Hepatocyte (in vitro differentiated cells): ENCODE results near the gene PDLIM1. TPM values are rescaled to one million over a fixed set of nuclear protein-coding genes. Genes with fewer than 3 reads are reported as not detected.

Experiments used
- DNase-seq: peaks from one replicate; pipeline ENCODE4 v3.0.0-alpha.2; 2016; ENCODE audit warnings: low spot score
- H2AFZ ChIP-seq: fragments of 200-600 bp; sonication (generic); 2 replicates; pipeline ENCODE4 v1.6.0; 2016; ENCODE audit warnings: antibody characterized with exemption, mild to moderate bottlenecking
- H3K27ac ChIP-seq: fragments of 200-600 bp; sonication (generic); 2 replicates; pipeline ENCODE4 v1.5.1; 2016; ENCODE audit warnings: mild to moderate bottlenecking
- H3K27me3 ChIP-seq: fragments of 200-600 bp; sonication (generic); 2 replicates; pipeline ENCODE4 v1.6.1; 2016
- H3K36me3 ChIP-seq: fragments of 200-600 bp; sonication (generic); replicated peaks from 2 replicates; pipeline ENCODE4 v1.5.1; 2016; ENCODE audit warnings: low read depth; ENCODE audit not compliant: insufficient read depth
- H3K4me1 ChIP-seq: fragments of 200-600 bp; sonication (generic); 2 replicates; pipeline ENCODE4 v1.5.1; 2016; ENCODE audit warnings: mild to moderate bottlenecking, moderate library complexity; ENCODE audit not compliant: insufficient read depth
- H3K4me2 ChIP-seq: fragments of 200-600 bp; sonication (generic); 2 replicates; pipeline ENCODE4 v1.6.0; 2016
- H3K4me3 ChIP-seq: fragments of 200-600 bp; sonication (generic); 2 replicates; pipeline ENCODE4 v1.5.1; 2016; ENCODE audit warnings: mild to moderate bottlenecking
- H3K79me2 ChIP-seq: fragments of 200-600 bp; sonication (generic); 2 replicates; pipeline ENCODE4 v1.6.0; 2017; ENCODE audit warnings: mild to moderate bottlenecking
- H3K9me2 ChIP-seq: fragments of 200-600 bp; sonication (generic); replicated peaks from 2 replicates; pipeline ENCODE4 v1.6.0; 2017; ENCODE audit warnings: mild to moderate bottlenecking; ENCODE audit not compliant: insufficient read depth
- H3K9me3 ChIP-seq: fragments of 200-600 bp; sonication (generic); 2 replicates; pipeline ENCODE4 v1.5.1; 2016; ENCODE audit warnings: low read depth, mild to moderate bottlenecking
- H4K20me1 ChIP-seq: fragments of 200-600 bp; sonication (generic); 2 replicates; pipeline ENCODE4 v1.6.0; 2016; ENCODE audit warnings: mild to moderate bottlenecking; ENCODE audit not compliant: insufficient read depth, poor library complexity, severe bottlenecking
- EZH2 ChIP-seq: fragments of 200-600 bp; sonication (generic); IDR thresholded peaks from 2 replicates; pipeline ENCODE4 v1.6.1; 2016; ENCODE audit warnings: antibody characterized with exemption, mild to moderate bottlenecking, borderline replicate concordance
- EZH2phosphoT487 ChIP-seq: fragments of 200-600 bp; sonication (generic); IDR thresholded peaks from one replicate; pipeline ENCODE4 v1.6.1; 2018; ENCODE audit warnings: antibody characterized with exemption, mild to moderate bottlenecking, low read depth, moderate library complexity; ENCODE audit not compliant: unreplicated experiment, severe bottlenecking
- WGBS: methylation state at CpG from one replicate; pipeline ENCODE4 v1.1.6; 2016; ENCODE audit warnings: low lambda C conversion rate; ENCODE audit errors: missing lambda C conversion rate; 5-methylcytosine and 5-hydroxymethylcytosine counted together
- polyA plus RNA-seq: library from polyadenylated mRNA; unstranded; fragments of >200 nt; fragmentation: Nextera tagmentation; extraction: Ambion mirVana; gene quantifications from 2 replicates; pipeline ENCODE4 v1.2.1, GENCODE V29; 2016
- total RNA-seq: library from RNA; depleted of rRNA; stranded (reverse); fragments of >200 nt; gene quantifications from 2 replicates; pipeline ENCODE4 v1.2.3, GENCODE V29; 2014
- TF ChIP-seq, protein P1 (sequence below): fragments of 200-600 bp; sonication (generic); IDR thresholded peaks from 2 replicates; pipeline ENCODE4 v1.5.1; 2016; ENCODE audit warnings: antibody characterized with exemption, mild to moderate bottlenecking; ENCODE audit not compliant: poor library complexity

Gene PDLIM1
- total and polyA plus RNA-seq, 2 experiments from 2014 or later = 58.2 to 176 TPM

DNA sequence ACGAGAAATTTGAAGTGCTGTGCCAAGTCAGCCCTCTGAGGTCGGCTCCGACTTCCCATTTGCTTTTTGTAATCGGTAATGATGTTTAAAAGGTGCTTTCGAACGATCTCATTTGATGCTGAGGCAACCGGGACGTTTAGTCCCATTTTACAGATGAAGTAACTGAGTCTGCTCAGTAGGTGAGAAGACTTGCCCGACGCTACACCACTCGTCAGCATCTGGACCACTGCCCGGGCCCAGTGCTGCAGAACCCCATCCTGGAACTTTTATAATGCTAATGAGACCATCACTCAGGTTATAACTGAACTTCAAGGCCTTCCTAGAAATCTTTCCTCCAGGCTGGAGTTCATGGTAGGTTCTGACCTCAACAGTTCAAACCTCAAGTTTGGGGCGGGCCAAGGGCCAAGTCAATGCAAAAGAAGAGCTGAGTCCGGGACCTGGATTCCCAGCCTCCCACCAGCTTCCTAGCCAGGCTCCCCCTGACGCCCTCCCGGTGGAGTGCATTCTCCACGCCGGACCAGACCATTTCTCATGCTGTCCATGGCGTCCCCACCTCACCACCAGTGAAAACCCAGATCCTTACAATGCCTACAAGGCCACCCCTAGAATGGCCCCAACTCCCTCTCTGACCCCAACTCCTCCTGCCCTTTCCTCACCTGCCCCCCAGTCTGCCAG lies 699 bp upstream of the PDLIM1 start:
- peak overlapping the region; percentile 75 for H2AFZ ChIP-seq
- H3K4me2 ChIP-seq = peak overlapping the region; percentile 78
- peaks cover 39% of the 10 kb centered on the region for H3K79me2 ChIP-seq
- TF ChIP-seq EZH2 (no peak), EZH2phosphoT487 (no peak)
- TF ChIP-seq, protein P1, sequence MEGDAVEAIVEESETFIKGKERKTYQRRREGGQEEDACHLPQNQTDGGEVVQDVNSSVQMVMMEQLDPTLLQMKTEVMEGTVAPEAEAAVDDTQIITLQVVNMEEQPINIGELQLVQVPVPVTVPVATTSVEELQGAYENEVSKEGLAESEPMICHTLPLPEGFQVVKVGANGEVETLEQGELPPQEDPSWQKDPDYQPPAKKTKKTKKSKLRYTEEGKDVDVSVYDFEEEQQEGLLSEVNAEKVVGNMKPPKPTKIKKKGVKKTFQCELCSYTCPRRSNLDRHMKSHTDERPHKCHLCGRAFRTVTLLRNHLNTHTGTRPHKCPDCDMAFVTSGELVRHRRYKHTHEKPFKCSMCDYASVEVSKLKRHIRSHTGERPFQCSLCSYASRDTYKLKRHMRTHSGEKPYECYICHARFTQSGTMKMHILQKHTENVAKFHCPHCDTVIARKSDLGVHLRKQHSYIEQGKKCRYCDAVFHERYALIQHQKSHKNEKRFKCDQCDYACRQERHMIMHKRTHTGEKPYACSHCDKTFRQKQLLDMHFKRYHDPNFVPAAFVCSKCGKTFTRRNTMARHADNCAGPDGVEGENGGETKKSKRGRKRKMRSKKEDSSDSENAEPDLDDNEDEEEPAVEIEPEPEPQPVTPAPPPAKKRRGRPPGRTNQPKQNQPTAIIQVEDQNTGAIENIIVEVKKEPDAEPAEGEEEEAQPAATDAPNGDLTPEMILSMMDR = no peak
- H3K9me3 ChIP-seq = no peaks in the 10 kb centered on the region
- no peaks in the 10 kb centered on the region for H3K27me3 ChIP-seq
- no peak for DNase-seq
- 73% methylated on average over 19 of the region's 19 CpGs for WGBS
- peaks cover 4% of the 10 kb centered on the region for H4K20me1 ChIP-seq
- peaks cover 20% of the 10 kb centered on the region for H3K4me1 ChIP-seq
- H3K27ac ChIP-seq = no peak overlapping the region
- H3K36me3 ChIP-seq = no peaks in the 10 kb centered on the region
- H3K9me2 ChIP-seq = no peaks in the 10 kb centered on the region
- peak overlapping the region; percentile 54 for H3K4me3 ChIP-seq

DNA sequence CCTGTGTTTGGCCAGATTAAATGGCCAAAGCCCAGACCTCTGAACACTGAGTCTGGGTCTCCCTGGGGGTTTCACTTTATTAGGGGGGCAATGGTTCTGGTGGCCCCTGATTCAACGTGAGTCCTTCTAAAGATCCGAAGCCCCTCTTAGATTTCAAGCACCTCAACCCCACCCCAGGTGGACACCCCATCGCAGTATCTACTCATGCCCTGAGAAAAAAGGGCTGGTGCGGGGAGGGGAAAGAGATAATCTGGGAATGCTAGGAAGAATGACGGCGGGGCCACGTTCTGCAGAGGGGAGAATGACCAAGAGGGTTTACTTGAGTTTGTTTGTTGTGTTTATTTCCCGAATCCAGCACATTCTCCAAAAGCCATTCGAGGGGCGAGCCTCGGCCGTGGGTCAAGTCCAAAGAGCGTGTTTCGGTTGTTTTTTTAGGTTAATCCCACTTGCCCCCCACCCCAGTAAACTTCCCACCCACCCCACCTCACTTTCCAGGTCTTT lies 832 bp downstream of the PDLIM1 start:
- H2AFZ ChIP-seq = peak overlapping the region; percentile 79
- H3K4me1 ChIP-seq = peaks cover 20% of the 10 kb centered on the region
- no peaks in the 10 kb centered on the region for H3K36me3 ChIP-seq
- H3K9me2 ChIP-seq = no peaks in the 10 kb centered on the region
- no peaks in the 10 kb centered on the region for H3K27me3 ChIP-seq
- H3K9me3 ChIP-seq = no peaks in the 10 kb centered on the region
- WGBS = 8% methylated on average over 14 of the region's 14 CpGs
- peaks cover 54% of the 10 kb centered on the region for H3K79me2 ChIP-seq
- TF ChIP-seq EZH2phosphoT487 = no peak
- peak overlapping the region; percentile 92 for H3K27ac ChIP-seq
- H3K4me2 ChIP-seq = peak overlapping the region; percentile 78
- H4K20me1 ChIP-seq = peaks cover 6% of the 10 kb centered on the region
- no peak for DNase-seq
- peak overlapping the region; percentile 94 for H3K4me3 ChIP-seq

DNA sequence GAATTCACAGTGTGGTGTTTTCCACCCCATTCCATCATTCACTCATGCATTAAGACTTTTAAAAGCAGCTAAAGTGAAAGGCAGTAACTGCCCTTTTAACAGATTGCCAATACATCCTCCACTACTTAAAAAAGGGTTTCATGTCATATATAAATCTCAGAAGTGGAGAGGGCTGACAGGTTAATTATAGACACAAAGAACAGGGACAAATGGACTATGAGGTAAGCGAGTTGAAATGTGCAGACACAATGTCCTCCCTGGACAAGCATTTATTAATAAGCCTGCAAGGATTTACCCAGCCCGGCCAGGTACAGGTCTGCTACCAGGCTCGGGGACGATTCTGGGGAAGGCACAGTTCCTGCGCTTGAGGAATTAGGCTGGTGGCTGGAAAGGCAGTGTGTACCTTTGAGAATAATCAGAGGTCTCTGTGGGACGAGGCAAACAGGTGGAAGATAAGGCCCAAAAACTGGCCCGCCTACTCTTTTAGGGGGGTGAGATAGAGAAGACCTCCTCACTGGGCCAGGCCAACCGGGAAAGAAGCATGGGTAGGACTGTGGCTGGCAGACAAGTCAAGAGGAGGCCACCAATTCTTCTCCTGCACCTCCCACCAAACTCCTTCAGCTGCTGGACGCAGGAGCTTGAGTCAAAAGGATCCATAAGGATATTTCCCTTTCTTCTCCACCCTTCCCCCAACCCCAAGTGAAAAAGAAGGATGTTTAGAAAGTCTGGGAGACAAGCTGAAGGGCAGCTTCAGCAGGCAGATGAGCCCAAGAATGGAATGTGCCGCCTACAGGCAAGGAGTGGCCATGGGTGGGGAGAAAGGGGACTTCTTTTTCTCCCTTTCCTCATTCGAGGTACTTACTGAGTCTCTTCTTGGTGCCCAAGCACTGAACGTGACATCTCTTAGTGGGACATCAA lies 1.5 kb downstream of the PDLIM1 start:
- Histone ChIP-seq H3K4me2 (peak overlapping the region; percentile 78), H3K27me3 (no peaks in the 10 kb centered on the region), H3K4me3 (peak overlapping the region; percentile 94), H2AFZ (no peak overlapping the region), H3K9me2 (no peaks in the 10 kb centered on the region), H3K9me3 (no peaks in the 10 kb centered on the region), H3K79me2 (peaks cover 61% of the 10 kb centered on the region), H3K27ac (peak overlapping the region; percentile 92), H3K4me1 (peaks cover 20% of the 10 kb centered on the region), H3K36me3 (no peaks in the 10 kb centered on the region), H4K20me1 (peaks cover 6% of the 10 kb centered on the region)
- DNase-seq = peak; percentile 56
- TF ChIP-seq EZH2phosphoT487 = no peak
- TF ChIP-seq, protein P1 = peak; percentile 11
- WGBS = 46% methylated on average over 12 of the region's 12 CpGs

DNA sequence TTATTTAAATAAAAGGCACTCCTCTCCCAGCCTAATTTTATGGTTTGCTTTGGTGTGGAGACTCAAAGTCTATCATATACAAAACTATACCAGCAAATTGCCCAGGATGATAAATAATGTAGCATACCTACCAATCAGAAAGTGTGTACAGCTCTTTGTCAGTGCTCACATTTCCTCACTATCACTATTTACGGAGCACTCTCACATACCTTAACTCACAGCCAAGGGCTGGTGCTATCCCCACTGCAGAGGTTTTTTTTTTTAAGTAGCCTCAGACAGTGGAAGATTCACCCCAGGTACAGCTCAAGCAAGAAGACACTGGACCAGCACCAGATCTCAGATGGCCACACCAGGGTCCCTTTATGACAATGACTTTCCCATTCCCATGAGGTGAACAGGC lies 2.5 kb downstream of the PDLIM1 start:
- H3K4me1 ChIP-seq = peaks cover 20% of the 10 kb centered on the region
- H3K27ac ChIP-seq = peak overlapping the region; percentile 92
- H3K36me3 ChIP-seq = no peaks in the 10 kb centered on the region
- peak overlapping the region; percentile 78 for H3K4me2 ChIP-seq
- peaks cover 71% of the 10 kb centered on the region for H3K79me2 ChIP-seq
- TF ChIP-seq EZH2 (no peak), EZH2phosphoT487 (no peak)
- TF ChIP-seq, protein P1 = no peak
- H4K20me1 ChIP-seq = peaks cover 6% of the 10 kb centered on the region
- no peak for DNase-seq
- no peak overlapping the region for H2AFZ ChIP-seq
- no peak overlapping the region for H3K4me3 ChIP-seq
- H3K9me3 ChIP-seq = no peaks in the 10 kb centered on the region
- WGBS = 60% methylated on average over 1 of the region's 1 CpG
- no peaks in the 10 kb centered on the region for H3K27me3 ChIP-seq
- no peaks in the 10 kb centered on the region for H3K9me2 ChIP-seq
